ENCODE results near the gene TEX36. TPM values are rescaled to one million over a fixed set of nuclear protein-coding genes. Genes with fewer than 3 reads are reported as not detected.
A peak's percentile ranks its signal among the peaks of the same experiment; 100 is the strongest.

TEX36 gene
- total and polyA plus RNA-seq, 2 donors from 2014 or later = not detected

DNA sequence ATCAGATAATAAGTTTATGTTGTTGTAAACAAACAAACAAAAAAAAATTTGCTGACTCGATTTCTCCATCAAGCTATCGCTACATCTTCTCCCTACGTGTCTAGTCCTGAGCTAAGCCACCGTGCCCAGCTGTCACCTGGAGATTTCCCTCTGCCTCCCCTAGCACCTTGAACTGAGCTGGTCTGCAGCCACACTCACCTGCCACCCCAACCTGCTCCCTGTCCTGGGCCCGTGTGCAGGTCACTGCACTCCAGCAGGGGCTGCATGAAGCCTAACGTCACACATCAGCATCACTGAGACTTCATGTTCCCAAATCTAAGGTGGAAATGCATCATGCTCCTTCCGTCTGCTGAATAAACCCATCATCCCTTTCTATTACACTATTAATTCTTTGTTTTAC lies 44.4 kb downstream of the TEX36 start:
- no peaks in the 10 kb centered on the region for H3K4me1 ChIP-seq (ENCODE audit: control insufficient read depth in 2 of 3, insufficient read depth in 2 of 3, low read depth in 1 of 3, low read length in 3 of 3)
- no peak for FAIRE-seq
- no peak overlapping the region for H3K27ac ChIP-seq (ENCODE audit: low read depth in 2 of 2, low read length in 2 of 2)
- H3K36me3 ChIP-seq (ENCODE audit: control insufficient read depth in 2 of 3, insufficient read depth in 3 of 3, low read length in 3 of 3) = no peaks in the 10 kb centered on the region
- H3K4me3 ChIP-seq (ENCODE audit: low read length in 3 of 3) = no peak overlapping the region
- no peak for DNase-seq
- intact Hi-C loops (cut with DNase I) = no loop called here
- TF ChIP-seq, protein P1, sequence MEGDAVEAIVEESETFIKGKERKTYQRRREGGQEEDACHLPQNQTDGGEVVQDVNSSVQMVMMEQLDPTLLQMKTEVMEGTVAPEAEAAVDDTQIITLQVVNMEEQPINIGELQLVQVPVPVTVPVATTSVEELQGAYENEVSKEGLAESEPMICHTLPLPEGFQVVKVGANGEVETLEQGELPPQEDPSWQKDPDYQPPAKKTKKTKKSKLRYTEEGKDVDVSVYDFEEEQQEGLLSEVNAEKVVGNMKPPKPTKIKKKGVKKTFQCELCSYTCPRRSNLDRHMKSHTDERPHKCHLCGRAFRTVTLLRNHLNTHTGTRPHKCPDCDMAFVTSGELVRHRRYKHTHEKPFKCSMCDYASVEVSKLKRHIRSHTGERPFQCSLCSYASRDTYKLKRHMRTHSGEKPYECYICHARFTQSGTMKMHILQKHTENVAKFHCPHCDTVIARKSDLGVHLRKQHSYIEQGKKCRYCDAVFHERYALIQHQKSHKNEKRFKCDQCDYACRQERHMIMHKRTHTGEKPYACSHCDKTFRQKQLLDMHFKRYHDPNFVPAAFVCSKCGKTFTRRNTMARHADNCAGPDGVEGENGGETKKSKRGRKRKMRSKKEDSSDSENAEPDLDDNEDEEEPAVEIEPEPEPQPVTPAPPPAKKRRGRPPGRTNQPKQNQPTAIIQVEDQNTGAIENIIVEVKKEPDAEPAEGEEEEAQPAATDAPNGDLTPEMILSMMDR (IDR thresholded peaks at IDR 0.05; ENCODE audit: borderline replicate concordance, extremely low read depth, insufficient read depth) = no peak
- no peaks in the 10 kb centered on the region for H3K9me3 ChIP-seq (ENCODE audit: control insufficient read depth in 2 of 3, insufficient read depth in 1 of 3, low read length in 3 of 3)
- no peak overlapping the region for H3K9ac ChIP-seq (ENCODE audit: low read length in 3 of 3)
- no peaks in the 10 kb centered on the region for H3K27me3 ChIP-seq (ENCODE audit: control insufficient read depth, insufficient read depth, low read length)

DNA sequence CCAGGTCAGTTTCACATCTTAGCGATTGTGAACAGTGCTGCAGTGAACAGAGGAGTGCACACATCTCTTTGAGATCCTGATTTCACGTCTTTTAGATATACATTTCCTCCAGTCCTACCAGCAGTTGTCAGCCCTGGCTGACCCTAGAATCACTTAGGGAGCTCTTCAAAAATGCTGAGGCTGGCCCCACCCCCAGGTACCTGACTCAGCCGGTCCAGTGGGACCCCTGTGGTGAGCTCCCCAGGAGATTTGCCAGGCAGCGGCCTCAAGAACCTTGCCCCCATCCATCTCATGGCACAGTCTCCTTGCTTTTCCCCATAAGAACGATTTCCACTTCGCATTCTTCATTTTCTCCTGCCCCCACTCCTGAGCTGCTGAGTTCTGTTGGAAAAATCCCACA lies 45.5 kb downstream of the TEX36 start:
- DNase-seq (no peak), FAIRE-seq (no peak)
- Histone ChIP-seq H3K27me3 (ENCODE audit: control insufficient read depth, insufficient read depth, low read length) (no peaks in the 10 kb centered on the region), H3K4me3 (ENCODE audit: low read length in 3 of 3) (no peak overlapping the region), H3K27ac (ENCODE audit: low read depth in 2 of 2, low read length in 2 of 2) (no peak overlapping the region), H3K4me1 (ENCODE audit: control insufficient read depth in 2 of 3, insufficient read depth in 2 of 3, low read depth in 1 of 3, low read length in 3 of 3) (no peaks in the 10 kb centered on the region), H3K9ac (ENCODE audit: low read length in 3 of 3) (no peak overlapping the region), H3K36me3 (ENCODE audit: control insufficient read depth in 2 of 3, insufficient read depth in 3 of 3, low read length in 3 of 3) (no peaks in the 10 kb centered on the region), H3K9me3 (ENCODE audit: control insufficient read depth in 2 of 3, insufficient read depth in 1 of 3, low read length in 3 of 3) (no peaks in the 10 kb centered on the region)
- TF ChIP-seq, protein P1 (IDR thresholded peaks at IDR 0.05; ENCODE audit: borderline replicate concordance, extremely low read depth, insufficient read depth) = no peak
- intact Hi-C loops (cut with DNase I) = no loop called here

DNA sequence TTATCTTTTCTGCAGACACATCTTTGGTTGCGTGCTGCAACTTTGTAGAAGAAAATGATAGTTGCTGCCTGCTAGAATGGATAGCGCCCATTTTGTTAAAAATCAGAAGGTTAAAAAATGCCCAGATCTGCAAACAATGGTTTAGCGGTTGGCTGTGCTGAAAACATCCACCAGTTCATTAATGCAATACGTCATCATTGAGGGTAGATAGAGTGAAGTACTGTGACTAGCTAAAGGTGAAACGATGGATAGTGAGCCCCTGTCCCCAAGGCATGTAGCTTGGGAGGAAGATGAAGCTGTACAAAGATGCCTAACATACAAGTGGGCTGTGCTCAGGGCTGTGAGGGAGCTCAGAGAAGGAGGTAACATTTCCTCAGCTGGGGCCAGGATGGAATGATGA lies 48.4 kb downstream of the TEX36 start:
- no peak overlapping the region for H3K4me3 ChIP-seq (ENCODE audit: low read length in 3 of 3)
- H3K9me3 ChIP-seq (ENCODE audit: control insufficient read depth in 2 of 3, insufficient read depth in 1 of 3, low read length in 3 of 3) = no peaks in the 10 kb centered on the region
- DNase-seq (no peak), FAIRE-seq (no peak)
- no peak overlapping the region for H3K9ac ChIP-seq (ENCODE audit: low read length in 3 of 3)
- no peaks in the 10 kb centered on the region for H3K4me1 ChIP-seq (ENCODE audit: control insufficient read depth in 2 of 3, insufficient read depth in 2 of 3, low read depth in 1 of 3, low read length in 3 of 3)
- no peaks in the 10 kb centered on the region for H3K36me3 ChIP-seq (ENCODE audit: control insufficient read depth in 2 of 3, insufficient read depth in 3 of 3, low read length in 3 of 3)
- TF ChIP-seq, protein P1 (IDR thresholded peaks at IDR 0.05; ENCODE audit: borderline replicate concordance, extremely low read depth, insufficient read depth) = no peak
- no peak overlapping the region for H3K27ac ChIP-seq (ENCODE audit: low read depth in 2 of 2, low read length in 2 of 2)
- no peaks in the 10 kb centered on the region for H3K27me3 ChIP-seq (ENCODE audit: control insufficient read depth, insufficient read depth, low read length)
- intact Hi-C loops (cut with DNase I) = no loop called here

DNA sequence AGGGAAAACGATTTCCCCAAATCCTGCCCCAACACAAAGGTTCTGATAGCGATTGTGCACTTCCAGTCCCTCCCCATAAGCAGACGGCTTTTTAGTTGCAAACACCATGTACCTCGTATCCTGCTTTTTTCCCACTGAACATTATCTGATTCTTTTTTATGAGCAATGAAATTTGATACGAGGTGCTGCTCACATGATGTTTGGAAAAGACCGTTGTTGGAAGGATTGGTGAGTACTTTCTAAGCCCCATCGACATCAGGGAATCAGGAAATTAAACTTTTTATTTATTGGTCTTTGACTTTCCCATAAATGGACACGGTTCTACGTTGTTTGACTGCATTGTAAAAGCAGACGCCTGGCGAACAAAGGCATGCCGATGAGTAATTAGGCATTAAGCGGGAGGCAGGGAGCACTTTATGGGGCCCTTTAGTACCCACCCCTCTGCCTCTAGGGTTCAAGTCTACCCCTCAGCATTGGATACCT lies 49.4 kb downstream of the TEX36 start:
- no peaks in the 10 kb centered on the region for H3K9me3 ChIP-seq (ENCODE audit: control insufficient read depth in 2 of 3, insufficient read depth in 1 of 3, low read length in 3 of 3)
- no peak overlapping the region for H3K4me3 ChIP-seq (ENCODE audit: low read length in 3 of 3)
- no peak overlapping the region for H3K27ac ChIP-seq (ENCODE audit: low read depth in 2 of 2, low read length in 2 of 2)
- no peak overlapping the region for H3K9ac ChIP-seq (ENCODE audit: low read length in 3 of 3)
- TF ChIP-seq, protein P1 (IDR thresholded peaks at IDR 0.05; ENCODE audit: borderline replicate concordance, extremely low read depth, insufficient read depth) = no peak
- H3K27me3 ChIP-seq (ENCODE audit: control insufficient read depth, insufficient read depth, low read length) = no peaks in the 10 kb centered on the region
- H3K4me1 ChIP-seq (ENCODE audit: control insufficient read depth in 2 of 3, insufficient read depth in 2 of 3, low read depth in 1 of 3, low read length in 3 of 3) = no peaks in the 10 kb centered on the region
- FAIRE-seq (no peak), DNase-seq (peak in 3 of 5 donors; percentile 33 to 64 (median 57))
- no peaks in the 10 kb centered on the region for H3K36me3 ChIP-seq (ENCODE audit: control insufficient read depth in 2 of 3, insufficient read depth in 3 of 3, low read length in 3 of 3)
- intact Hi-C loops (cut with DNase I) = no loop called here

All from kidney (tissue), 14 donors.